Retinal pigment epithelial cell (primary cell): Measurements from ENCODE around the gene TIFAB.

Source experiments
- DNase-seq: peaks from one replicate; pipeline ENCODE4 v3.0.0-alpha.2; 2010; ENCODE audit warnings: low read depth
- H3K4me3 ChIP-seq: 2 replicates; pipeline ENCODE4 v1.5.1; 2011; ENCODE audit warnings: mild to moderate bottlenecking, low read length, control low read depth, moderate library complexity
- TF ChIP-seq, protein P1 (sequence below): conservative IDR thresholded peaks from 2 replicates; pipeline ENCODE4 v1.5.1; 2011; ENCODE audit warnings: low read depth, low read length, control low read depth, inconsistent platforms

Gene TIFAB

DNA sequence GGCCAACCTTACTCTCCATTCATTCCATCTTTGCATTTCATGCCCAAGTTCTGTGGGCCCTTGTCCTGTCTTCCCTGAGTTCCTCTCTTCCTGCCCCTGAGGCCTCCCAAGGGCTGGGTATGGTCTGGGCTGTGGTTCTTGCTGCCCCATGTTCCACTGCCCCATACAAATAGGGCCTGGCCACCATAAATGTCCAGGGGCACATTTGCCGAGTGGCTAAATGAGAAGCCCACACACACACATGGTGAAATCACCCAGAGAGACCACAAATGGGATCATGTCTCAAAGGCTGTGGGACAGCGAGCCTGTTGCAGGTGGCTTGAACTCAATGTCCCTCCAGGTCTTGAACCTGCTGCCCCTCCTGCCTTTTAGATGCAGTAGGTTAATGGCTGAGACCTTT lies 1.2 kb downstream of the TIFAB start:
- TF ChIP-seq, protein P1, sequence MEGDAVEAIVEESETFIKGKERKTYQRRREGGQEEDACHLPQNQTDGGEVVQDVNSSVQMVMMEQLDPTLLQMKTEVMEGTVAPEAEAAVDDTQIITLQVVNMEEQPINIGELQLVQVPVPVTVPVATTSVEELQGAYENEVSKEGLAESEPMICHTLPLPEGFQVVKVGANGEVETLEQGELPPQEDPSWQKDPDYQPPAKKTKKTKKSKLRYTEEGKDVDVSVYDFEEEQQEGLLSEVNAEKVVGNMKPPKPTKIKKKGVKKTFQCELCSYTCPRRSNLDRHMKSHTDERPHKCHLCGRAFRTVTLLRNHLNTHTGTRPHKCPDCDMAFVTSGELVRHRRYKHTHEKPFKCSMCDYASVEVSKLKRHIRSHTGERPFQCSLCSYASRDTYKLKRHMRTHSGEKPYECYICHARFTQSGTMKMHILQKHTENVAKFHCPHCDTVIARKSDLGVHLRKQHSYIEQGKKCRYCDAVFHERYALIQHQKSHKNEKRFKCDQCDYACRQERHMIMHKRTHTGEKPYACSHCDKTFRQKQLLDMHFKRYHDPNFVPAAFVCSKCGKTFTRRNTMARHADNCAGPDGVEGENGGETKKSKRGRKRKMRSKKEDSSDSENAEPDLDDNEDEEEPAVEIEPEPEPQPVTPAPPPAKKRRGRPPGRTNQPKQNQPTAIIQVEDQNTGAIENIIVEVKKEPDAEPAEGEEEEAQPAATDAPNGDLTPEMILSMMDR = no peak
- no peak for DNase-seq
- H3K4me3 ChIP-seq = no peak overlapping the region

DNA sequence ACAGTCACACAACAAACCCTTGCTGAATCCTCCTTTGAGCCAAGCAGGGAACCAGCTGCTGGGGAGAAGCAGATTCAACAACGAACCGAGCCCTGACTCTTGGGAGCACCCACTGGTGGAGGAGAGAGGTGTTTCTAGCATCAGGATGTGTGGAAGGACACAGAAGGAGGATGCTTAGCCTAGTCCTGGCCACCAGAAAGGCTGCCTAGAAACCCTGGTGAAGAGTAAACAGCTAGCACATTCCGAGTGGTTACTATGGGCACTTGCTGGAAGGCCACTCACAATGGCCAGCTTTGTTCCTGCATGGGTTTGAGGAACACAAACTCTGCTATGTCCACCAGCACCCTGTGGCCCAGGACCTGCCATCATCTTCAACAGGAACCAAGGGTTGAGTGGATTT lies 1.8 kb downstream of the TIFAB start:
- TF ChIP-seq, protein P1 = no peak
- H3K4me3 ChIP-seq = no peak overlapping the region
- no peak for DNase-seq

GRCh38 chr5:135449644-135450043 lies 2.5 kb downstream of the TIFAB start:
- no peak overlapping the region for H3K4me3 ChIP-seq
- no peak for DNase-seq
- TF ChIP-seq, protein P1 = no peak

DNA sequence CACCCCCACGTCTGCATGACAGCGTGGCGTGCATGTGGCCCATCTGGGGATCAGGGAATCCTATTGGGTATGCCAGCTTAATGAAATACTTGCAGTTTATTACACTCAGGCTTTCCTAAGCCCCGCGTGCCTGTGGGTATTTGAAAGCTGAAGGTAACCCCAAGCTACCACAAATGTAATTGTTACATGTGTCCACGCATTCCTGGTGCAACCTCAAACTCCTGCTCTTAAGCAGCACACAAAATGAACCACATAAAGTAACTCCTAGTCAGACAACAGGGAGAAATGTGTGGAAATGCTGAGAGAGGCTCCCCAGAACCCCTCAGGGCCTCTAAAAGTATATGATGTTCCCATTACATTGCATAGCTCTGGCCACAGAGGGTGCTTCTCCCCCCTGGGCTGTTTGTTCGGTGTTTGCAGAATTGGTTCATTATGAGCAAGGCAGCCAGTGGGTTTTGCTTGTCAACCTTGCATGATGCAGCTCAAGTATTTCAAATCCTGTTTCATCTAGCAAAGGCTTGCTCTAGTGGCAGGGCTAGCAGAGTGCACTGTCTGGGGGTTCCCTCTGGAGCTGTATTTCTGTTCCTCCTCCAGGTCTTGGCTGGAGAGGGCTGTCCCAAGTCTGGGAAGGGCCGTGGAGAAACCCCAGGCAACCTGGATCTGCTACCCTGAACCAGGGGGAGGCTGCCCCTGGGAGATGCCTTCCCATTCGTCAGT lies 3.2 kb downstream of the TIFAB start:
- DNase-seq = no peak

GRCh38 chr5:135448071-135448739 lies 3.9 kb downstream of the TIFAB start:
- TF ChIP-seq, protein P1 = no peak
- no peak overlapping the region for H3K4me3 ChIP-seq

More for the DNA sequence above, 3.2 kb downstream of the TIFAB start:
- TF ChIP-seq, protein P1 = no peak
- no peak overlapping the region for H3K4me3 ChIP-seq

GRCh38 chr5:135447298-135447929 lies 4.7 kb downstream of the TIFAB start, which contains the start of gene DCANP1:
TSS of gene DCANP1 (minus strand) at chr5:135447348. CDS start at chr5:135447108, 240 bp downstream.
- TF ChIP-seq, protein P1 = no peak
- no peak within 1 kb of the TSS for H3K4me3 ChIP-seq
- DNase-seq = no peak

More at GRCh38 chr5:135448071-135448739, 3.9 kb downstream of the TIFAB start:
- DNase-seq = no peak

DNA sequence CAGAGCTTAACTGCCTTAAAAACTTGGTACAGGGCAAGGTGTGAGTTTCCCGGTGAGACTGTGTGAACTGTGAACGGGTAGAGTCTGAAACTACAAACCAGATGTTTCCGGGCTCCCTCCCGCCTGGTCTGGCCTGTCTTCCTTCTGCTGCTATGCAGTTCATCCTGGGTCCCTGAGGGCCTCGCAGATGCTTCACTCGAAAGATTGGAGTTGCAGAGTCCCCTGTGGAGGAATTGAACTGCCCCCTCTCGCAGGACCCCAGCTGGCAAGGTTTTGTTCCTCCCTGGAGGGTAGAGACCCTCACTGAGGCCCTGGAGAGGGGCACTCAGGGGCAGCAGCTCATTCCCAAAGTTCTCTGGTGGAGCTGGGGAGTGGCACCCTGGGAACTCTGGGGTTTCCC lies 5.5 kb downstream of the TIFAB start:
- DNase-seq = no peak
- H3K4me3 ChIP-seq = no peak overlapping the region
- TF ChIP-seq, protein P1 = no peak
